Astrocyte of the spinal cord (primary cell): ENCODE results near the gene PROM1.

Experiments used
- DNase-seq: peaks from one replicate; pipeline ENCODE4 v3.0.0; 2011; ENCODE audit warnings: low read depth, low spot score
- H3K4me3 ChIP-seq: 2 replicates; pipeline ENCODE4 v1.5.1; 2011; ENCODE audit warnings: low read depth, mild to moderate bottlenecking, low read length, moderate library complexity
- in situ Hi-C: cut with HindIII; loops from 2 replicates; pipeline ENCODE4 v1.10.0; 2017; ENCODE audit warnings: low sequenced_read_pairs
- TF ChIP-seq, protein P1 (sequence below): IDR thresholded peaks from 2 replicates; pipeline ENCODE4 v1.5.1; 2012; ENCODE audit warnings: low read depth, mild to moderate bottlenecking, low read length, inconsistent platforms

PROM1 gene

DNA sequence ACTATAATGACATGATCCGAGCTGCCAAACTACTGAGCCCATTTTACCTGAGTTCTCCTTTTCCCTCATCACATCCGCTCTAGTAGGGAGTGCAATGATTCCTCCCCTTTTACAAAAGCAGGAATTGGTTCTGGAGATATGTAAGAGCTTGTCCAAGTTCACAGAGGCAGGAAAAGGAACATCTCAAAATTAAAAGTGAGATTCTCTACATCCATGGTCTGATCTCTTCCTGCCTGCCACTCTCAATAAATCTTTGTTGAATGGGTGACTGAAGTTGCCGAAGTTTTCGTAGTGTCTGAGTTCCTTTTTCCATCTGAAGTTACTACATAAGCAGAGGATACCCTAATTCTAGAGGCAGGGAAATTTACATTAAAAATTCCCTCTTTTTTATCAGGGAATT lies 145.2 kb downstream of the PROM1 start, which contains the start of gene FGFBP1:
Gene FGFBP1, minus strand, starts transcription at position 101 of the 400 bp plus-strand sequence. CDS start 2,108 bp downstream, outside the sequence.
- TF ChIP-seq, protein P1, sequence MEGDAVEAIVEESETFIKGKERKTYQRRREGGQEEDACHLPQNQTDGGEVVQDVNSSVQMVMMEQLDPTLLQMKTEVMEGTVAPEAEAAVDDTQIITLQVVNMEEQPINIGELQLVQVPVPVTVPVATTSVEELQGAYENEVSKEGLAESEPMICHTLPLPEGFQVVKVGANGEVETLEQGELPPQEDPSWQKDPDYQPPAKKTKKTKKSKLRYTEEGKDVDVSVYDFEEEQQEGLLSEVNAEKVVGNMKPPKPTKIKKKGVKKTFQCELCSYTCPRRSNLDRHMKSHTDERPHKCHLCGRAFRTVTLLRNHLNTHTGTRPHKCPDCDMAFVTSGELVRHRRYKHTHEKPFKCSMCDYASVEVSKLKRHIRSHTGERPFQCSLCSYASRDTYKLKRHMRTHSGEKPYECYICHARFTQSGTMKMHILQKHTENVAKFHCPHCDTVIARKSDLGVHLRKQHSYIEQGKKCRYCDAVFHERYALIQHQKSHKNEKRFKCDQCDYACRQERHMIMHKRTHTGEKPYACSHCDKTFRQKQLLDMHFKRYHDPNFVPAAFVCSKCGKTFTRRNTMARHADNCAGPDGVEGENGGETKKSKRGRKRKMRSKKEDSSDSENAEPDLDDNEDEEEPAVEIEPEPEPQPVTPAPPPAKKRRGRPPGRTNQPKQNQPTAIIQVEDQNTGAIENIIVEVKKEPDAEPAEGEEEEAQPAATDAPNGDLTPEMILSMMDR: no peak
- no peak for DNase-seq
- H3K4me3 ChIP-seq: no peak within 1 kb of the TSS
- in situ Hi-C loops: no loop called here

DNA sequence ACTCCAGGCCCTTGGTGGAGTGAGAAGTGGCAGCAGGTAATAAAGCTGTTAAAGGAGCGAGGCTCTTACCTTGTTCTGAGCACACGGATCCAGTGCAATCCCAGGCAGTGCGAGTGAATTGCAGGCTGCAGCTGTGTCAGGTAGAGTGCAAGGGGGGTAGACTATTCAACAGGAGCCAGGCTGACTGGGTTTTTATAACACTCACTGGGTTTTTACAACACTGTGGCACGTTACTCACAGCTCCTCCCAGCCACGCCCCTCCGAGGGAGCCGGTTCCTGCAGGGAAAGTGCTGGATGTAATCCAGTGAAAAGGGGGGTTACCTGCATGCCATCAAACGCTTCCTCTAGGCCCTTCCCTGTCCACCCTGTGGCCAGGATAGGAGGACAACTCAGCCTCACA lies 145.6 kb downstream of the PROM1 start:
- TF ChIP-seq, protein P1: no peak
- DNase-seq: no peak
- no peak overlapping the region for H3K4me3 ChIP-seq
- in situ Hi-C loops: no loop called here

DNA sequence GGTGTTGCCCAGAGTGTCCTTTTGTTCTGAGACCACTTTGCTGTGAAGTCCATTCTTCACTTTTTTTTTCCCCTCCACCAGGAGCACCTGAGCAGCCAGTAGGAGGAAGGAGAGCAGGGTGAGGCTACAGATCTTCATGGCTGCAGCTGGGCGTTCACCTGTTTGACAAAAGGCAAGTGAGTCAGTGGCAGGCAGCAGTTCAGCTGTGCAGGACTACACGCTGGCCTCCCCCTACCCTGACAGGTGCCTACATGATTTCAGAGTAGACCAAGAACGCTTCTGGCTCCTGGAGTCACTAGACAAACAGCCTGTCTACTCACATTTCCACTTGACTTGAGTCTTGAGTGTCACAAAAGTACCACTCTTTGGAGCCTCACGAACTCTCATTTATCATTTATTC lies 147.3 kb downstream of the PROM1 start:
- TF ChIP-seq, protein P1: no peak
- no peak for DNase-seq
- in situ Hi-C loops: no loop called here
- no peak overlapping the region for H3K4me3 ChIP-seq

DNA sequence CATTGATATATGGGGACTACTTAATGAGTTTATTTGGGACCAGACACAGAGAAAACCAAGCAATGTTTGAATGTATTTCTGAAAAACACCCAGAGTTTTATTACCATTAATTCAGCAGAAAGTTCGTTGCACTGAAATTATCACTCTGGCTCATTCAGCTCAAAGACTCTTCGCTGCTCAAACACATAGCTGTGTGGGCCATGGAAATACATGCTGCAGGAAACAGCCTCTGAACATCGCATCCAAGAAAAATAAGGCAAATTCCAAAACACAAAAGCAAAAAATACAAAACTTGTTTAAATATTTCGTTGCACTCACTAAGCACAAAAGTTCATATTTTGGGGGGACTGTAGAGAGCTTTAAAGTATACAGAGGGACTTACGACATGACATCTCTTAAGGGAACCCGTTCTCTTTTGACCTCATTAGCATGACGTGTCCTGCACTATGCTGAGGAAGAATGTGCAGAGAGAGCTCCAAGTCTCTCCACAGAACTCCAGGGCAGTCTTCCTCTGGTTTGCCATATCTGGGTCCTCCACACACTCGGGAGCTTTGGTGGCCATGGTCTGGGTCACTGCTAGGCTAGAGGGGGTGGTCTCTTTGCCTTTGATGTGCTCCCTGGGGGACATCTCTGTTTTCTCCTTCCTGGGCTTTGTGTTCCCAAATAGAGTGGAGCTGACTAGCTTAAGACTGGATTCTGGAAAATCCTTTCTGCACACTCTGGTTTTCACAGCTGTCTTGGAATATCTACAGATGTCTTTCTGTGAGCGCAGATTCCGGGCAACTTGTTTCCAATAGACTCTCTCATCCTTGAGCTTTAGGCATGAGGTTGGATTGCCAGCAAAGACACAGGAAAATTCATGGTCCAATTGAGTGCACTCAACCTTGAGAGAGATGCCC lies 148.1 kb downstream of the PROM1 start:
- in situ Hi-C loops: no loop called here
- DNase-seq: no peak
- TF ChIP-seq, protein P1: no peak
- H3K4me3 ChIP-seq: no peak overlapping the region

DNA sequence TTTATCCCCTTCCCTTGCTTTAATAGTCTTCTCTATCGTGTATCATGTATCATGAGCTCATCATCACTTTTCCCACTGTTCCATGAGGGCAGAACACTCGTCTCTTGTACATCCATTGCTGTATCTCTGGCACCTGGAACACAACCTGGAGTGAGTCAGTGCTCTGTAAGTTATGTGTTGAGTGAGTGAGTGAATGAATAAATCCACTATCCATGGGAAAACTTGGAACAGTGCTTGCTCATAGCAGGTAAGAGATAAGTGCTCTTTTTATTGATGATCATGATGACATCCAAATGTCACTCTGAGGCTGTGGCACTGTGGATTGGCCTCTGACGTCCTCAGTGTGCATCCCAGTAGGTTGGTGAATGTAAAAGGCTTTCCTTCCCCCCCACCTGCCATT lies 149.6 kb downstream of the PROM1 start:
- TF ChIP-seq, protein P1: no peak
- no peak for DNase-seq
- no peak overlapping the region for H3K4me3 ChIP-seq
- in situ Hi-C loops: no loop called here

DNA sequence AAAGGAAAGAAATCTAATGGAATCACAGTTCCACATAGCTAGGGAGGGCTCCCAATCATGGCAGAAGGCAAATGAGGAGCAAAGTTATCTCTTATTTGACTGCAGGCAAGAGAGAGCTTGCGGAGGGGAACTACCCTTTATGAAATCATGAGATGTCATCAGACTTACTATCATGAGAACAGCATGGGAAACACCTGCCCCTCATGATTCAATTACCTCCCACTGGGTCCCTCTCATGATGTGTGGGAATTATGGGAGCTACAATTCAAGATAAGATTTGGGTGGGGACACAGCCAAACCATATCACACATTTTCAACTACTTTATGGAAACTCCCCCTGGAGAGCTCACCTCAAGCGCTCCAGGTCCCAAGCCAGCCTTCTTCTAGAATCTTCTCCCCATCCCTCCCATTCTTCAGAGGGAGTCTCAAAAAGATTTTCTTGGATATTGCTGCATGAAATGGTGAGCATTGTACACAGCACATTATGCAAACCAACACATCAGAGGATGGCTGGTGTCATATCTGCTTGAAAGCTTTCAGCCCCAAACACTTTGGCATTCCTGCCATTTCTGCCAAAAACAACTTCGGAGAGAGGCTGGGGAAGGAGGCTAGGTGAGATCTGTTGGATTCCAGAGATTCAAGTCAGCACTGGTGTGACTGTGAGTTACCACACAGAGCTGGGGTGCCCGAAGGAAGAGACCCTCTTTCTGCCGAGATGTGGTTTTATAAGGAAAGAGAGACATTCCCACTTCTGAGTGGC lies 152.2 kb downstream of the PROM1 start:
- TF ChIP-seq, protein P1: no peak
- in situ Hi-C loops: no loop called here
- DNase-seq: no peak
- H3K4me3 ChIP-seq: no peak overlapping the region
